Esophagus muscularis mucosa (tissue), 4 donors: ENCODE results near the gene IPO13. TPM values are rescaled to one million over a fixed set of nuclear protein-coding genes. Genes with fewer than 3 reads are reported as not detected.

Experiments used
- DNase-seq: peaks from one replicate; pipeline ENCODE4 v3.0.0-alpha.2; 2017; ENCODE audit errors: extremely low spot score
- H3K27ac ChIP-seq, 4 donors: fragments of 200-600 bp; sonication (generic); replicated peaks in 1 of 4; 1 replicate in 3 of 4; 2 replicates in 1 of 4; pipeline ENCODE4 v1.5.1; 2016 to 2019; ENCODE audit warnings: mild to moderate bottlenecking in 1 of 4
- H3K27me3 ChIP-seq, 4 donors: fragments of 200-600 bp; sonication (generic); one replicate each; pipeline versions ENCODE4 v1.5.1 to v1.6.0; 2016 to 2019
- H3K36me3 ChIP-seq, 4 donors: fragments of 200-600 bp; sonication (generic); one replicate each; pipeline ENCODE4 v1.5.1; 2016 to 2019
- H3K4me1 ChIP-seq, 4 donors: fragments of 200-600 bp; sonication (generic); one replicate each; pipeline ENCODE4 v1.5.1; 2016 to 2019
- H3K4me3 ChIP-seq, 4 donors: fragments of 200-600 bp; sonication (generic); 1 replicate in 2 of 4; 2 replicates in 2 of 4; pipeline ENCODE4 v1.5.1; 2016 to 2019; ENCODE audit warnings: mild to moderate bottlenecking in 4 of 4, moderate library complexity in 1 of 4
- H3K9me3 ChIP-seq, 4 donors: fragments of 200-600 bp; sonication (generic); 1 replicate in 3 of 4; 2 replicates in 1 of 4; pipeline ENCODE4 v1.5.1; 2016 to 2019
- EP300 ChIP-seq: sonication (generic); formaldehyde crosslinking; IDR thresholded peaks from one replicate; pipeline ENCODE4 v1.6.1; 2017; ENCODE audit warnings: antibody characterized with exemption
- POLR2A ChIP-seq: fragments of 450-650 bp; IDR thresholded peaks from one replicate; pipeline ENCODE4 v1.6.1; 2017; ENCODE audit warnings: antibody characterized with exemption, moderate library complexity, mild to moderate bottlenecking, low read depth
- POLR2AphosphoS5 ChIP-seq, 2 donors: sonication (generic); formaldehyde crosslinking; IDR thresholded peaks; one replicate each; pipeline ENCODE4 v1.6.1; 2017; ENCODE audit warnings: antibody characterized with exemption in 2 of 2
- WGBS: methylation state at CpG from one replicate; pipeline ENCODE4 v1.1.5; 2018; 5-methylcytosine and 5-hydroxymethylcytosine counted together
- intact Hi-C: fragments of 100-400 bp; cut with DNase I; formaldehyde crosslinking; loops from one replicate; pipeline ENCODE4 v1.15.1; 2023
- total RNA-seq, 4 donors: library from RNA; depleted of rRNA; stranded (reverse); fragments of >200 nt; gene quantifications; one replicate each; pipeline versions ENCODE4 v1.1.0 to v1.2.1, GENCODE V29; 2016
- TF ChIP-seq, protein P1 (sequence below), 3 experiments: fragments of 200-600 bp in 2 of 3; fragments of 450-650 bp in 1 of 3; sonication (generic) in 2 of 3; IDR thresholded peaks; one replicate each; pipeline ENCODE4 v1.5.1; 2017 to 2019; ENCODE audit warnings: antibody characterized with exemption in 3 of 3, mild to moderate bottlenecking in 2 of 3, moderate library complexity in 1 of 3

The IPO13 gene
- total RNA-seq, 4 donors from 2014 or later, result 24.5 to 39.9 (median 29.1) TPM

DNA sequence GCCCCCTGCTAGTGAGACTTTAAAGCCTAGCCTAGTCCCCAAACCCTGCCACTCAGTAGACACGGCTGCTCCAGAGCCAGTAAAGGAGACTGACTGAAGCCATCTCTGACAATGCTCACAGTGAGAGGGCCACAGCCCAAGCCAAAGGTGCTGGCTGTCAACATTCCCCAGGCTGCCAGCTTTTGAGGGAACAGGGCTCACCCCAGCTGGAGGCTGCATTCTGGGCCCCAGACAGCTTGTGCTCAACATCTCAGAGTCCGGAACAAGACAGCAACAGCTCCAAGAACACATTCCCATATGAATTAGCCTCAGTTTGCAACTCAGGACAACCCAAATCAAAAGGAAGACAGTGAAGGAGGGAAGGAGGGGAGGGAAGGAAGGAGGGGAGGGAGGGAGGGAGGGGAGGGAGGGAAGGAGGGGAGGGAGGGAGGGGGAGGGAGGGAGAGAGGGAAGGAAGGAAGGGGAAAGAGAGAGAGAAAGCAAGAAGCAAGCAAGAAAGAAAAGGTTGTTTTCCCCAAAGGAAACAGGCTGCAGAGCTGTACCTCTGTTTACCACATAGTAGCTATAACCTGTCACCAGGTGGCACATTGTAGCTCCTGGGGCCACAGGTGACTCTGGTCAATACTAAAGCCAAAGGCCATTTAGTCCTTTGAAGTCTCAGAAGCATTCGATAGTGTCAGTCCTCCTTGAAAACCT, 7.7 kb upstream of the IPO13 start:
- no peak overlapping the region for H3K4me3 ChIP-seq
- H3K36me3 ChIP-seq, result peaks cover 0 to 7% (median 0%) of the 10 kb centered on the region in 4 donors
- intact Hi-C loops, result loop anchor here (10.0 kb wide), 1 partner anchor 404 kb away; the partner anchor contains the start of gene PTPRF
- WGBS, result 79% methylated on average over 2 of the region's 3 CpGs
- no peak for DNase-seq
- TF ChIP-seq POLR2A, result no peak
- TF ChIP-seq, protein P1, sequence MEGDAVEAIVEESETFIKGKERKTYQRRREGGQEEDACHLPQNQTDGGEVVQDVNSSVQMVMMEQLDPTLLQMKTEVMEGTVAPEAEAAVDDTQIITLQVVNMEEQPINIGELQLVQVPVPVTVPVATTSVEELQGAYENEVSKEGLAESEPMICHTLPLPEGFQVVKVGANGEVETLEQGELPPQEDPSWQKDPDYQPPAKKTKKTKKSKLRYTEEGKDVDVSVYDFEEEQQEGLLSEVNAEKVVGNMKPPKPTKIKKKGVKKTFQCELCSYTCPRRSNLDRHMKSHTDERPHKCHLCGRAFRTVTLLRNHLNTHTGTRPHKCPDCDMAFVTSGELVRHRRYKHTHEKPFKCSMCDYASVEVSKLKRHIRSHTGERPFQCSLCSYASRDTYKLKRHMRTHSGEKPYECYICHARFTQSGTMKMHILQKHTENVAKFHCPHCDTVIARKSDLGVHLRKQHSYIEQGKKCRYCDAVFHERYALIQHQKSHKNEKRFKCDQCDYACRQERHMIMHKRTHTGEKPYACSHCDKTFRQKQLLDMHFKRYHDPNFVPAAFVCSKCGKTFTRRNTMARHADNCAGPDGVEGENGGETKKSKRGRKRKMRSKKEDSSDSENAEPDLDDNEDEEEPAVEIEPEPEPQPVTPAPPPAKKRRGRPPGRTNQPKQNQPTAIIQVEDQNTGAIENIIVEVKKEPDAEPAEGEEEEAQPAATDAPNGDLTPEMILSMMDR (IDR thresholded peaks at IDR 0.05), result no peak
- TF ChIP-seq POLR2AphosphoS5 (IDR thresholded peaks at IDR 0.05), result no peak
- no peak for TF ChIP-seq EP300
- H3K27ac ChIP-seq, result no peak overlapping the region
- H3K4me1 ChIP-seq, result peaks cover 14 to 30% (median 28%) of the 10 kb centered on the region in 4 donors
- no peaks in the 10 kb centered on the region for H3K9me3 ChIP-seq
- peaks cover 0 to 10% (median 0%) of the 10 kb centered on the region in 4 donors for H3K27me3 ChIP-seq

DNA sequence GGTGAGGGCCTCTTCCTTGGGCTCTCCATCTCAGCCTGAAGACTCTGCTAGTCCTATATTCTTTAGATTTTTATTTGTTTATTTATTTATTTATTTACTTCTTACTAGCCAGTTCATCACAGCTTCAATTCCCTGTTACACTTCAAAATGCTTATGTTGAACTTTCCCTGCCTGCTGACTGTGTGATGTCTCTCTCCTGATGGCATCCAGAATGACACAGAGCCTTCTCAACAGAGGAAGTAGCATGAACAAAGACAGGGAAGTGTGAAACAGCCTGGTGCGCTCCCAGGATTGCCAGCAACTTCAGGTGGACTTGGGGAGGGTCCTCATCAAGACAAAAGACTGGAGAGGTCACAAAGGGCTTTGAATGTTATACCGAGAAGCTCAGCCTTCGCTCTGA, 4.3 kb upstream of the IPO13 start:
- no peaks in the 10 kb centered on the region for H3K27me3 ChIP-seq
- DNase-seq, result no peak
- intact Hi-C loops, result no loop called here
- no peak overlapping the region for H3K27ac ChIP-seq
- WGBS, result 85% methylated on average over 3 of the region's 3 CpGs
- TF ChIP-seq POLR2AphosphoS5 (IDR thresholded peaks at IDR 0.05), result no peak
- TF ChIP-seq, protein P1 (IDR thresholded peaks at IDR 0.05), result no peak
- TF ChIP-seq EP300, result no peak
- no peak for TF ChIP-seq POLR2A
- no peaks in the 10 kb centered on the region for H3K9me3 ChIP-seq
- peaks cover 10 to 28% (median 26%) of the 10 kb centered on the region in 4 donors for H3K4me1 ChIP-seq
- H3K4me3 ChIP-seq, result no peak overlapping the region
- peaks cover 0 to 7% (median 0%) of the 10 kb centered on the region in 4 donors for H3K36me3 ChIP-seq

DNA sequence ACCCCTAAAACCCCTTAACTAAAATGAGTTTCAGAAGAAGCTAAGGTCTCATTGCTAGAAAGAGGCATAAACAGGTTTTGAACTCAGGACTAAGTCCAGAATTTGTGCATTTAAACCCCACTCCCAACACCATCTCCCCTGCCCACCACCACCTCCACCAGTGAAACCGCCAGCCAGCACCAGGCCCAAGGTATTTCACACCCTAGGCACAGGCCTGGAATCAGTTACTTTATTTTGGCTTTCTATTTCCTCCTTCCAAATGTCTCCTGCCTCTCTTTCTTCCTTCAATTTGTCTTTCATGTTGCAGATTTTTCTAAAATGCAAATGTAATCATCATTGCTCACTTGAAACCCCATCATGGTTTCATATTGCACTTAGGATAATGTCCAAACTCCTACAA, 1.9 kb upstream of the IPO13 start:
- Histone ChIP-seq H3K4me1 (peaks cover 27 to 52% (median 45%) of the 10 kb centered on the region in 4 donors), H3K4me3 (no peak overlapping the region)
- intact Hi-C loops, result no loop called here

DNA sequence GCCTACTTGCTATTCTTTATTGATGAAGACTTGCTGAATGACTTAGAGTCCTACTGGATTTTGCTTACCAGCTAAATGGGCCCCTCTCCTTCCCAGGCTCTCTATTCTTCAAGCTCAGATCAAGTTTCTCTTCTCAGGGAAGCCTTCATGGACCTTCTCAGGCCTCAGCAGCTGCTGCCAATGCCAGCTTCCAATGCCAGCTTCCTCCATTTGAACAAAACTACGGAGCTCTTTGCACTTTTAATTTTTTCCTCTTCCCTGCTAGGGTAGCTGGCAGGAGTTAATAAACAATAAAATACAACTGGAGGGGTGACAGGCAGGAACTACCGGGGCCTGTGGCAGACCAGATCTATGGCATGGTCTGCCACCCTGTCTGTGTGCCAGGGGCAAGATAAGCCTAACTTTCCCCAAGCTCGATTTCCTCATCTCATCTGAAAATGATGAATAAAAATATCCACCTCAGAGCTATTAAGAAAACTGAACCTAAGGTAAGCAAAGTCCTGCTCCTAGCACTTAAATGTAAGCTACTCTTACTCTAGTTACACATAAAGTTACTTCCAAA, 995 bp upstream of the IPO13 start:
- WGBS, result 8% methylated on average over 3 of the region's 3 CpGs
- Histone ChIP-seq H3K36me3 (peaks cover 0 to 18% (median 16%) of the 10 kb centered on the region in 4 donors), H3K9me3 (no peaks in the 10 kb centered on the region), H3K27ac (peak overlapping the region; percentile 92 to 97 (median 94)), H3K4me3 (peak overlapping the region; percentile 72 to 86 (median 84)), H3K27me3 (no peaks in the 10 kb centered on the region), H3K4me1 (peaks cover 31 to 52% (median 45%) of the 10 kb centered on the region in 4 donors)
- DNase-seq, result no peak
- TF ChIP-seq POLR2A (no peak), POLR2AphosphoS5 (IDR thresholded peaks at IDR 0.05) (no peak), EP300 (no peak)
- TF ChIP-seq, protein P1 (IDR thresholded peaks at IDR 0.05), result no peak
- intact Hi-C loops, result no loop called here

More for the DNA sequence above, 1.9 kb upstream of the IPO13 start:
- peak overlapping the region in 2 of 4 donors; percentile 7 to 92 for H3K27ac ChIP-seq
- TF ChIP-seq EP300, result no peak
- TF ChIP-seq, protein P1 (IDR thresholded peaks at IDR 0.05), result no peak
- no peak for TF ChIP-seq POLR2A
- no peak for TF ChIP-seq POLR2AphosphoS5 (IDR thresholded peaks at IDR 0.05)
- H3K27me3 ChIP-seq, result no peaks in the 10 kb centered on the region
- 93% methylated on average over 1 of the region's 1 CpG for WGBS
- no peak for DNase-seq
- H3K36me3 ChIP-seq, result peaks cover 0 to 11% (median 9%) of the 10 kb centered on the region in 4 donors
- no peaks in the 10 kb centered on the region for H3K9me3 ChIP-seq
